ENCODE results near the gene ARSB.

ARSB gene

DNA sequence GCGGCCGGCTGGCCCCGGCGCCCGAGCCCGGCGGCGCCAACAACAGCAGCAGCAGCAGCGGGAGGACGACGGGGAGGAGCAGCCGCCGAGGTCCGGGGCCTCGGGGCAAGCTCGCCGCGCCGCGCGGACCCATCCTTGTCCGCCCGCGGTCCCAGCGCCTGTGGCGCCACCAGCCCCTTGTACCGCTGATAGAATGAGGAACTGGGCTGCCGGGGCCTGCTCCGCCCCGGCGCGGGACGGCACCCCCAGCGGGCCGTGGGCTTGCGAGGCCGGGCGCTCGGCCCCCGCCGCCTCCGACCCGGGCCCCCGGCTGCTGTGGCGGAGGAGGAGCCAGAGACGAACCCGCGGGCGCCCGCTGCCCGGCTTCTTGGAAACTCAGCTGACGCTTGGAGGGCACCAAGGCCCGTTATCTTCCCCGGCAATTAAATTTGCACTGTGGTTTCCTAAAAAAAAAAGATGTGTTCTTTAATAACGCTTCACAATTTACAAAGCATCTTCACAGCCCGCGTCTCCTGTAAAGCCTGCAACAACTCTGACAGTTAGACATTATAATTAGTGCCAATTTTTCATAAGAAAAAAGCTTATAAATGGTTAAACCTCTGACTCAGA is at the start of gene ARSB:
Gene ARSB, minus strand, starts transcription at position 195 of the 609 bp plus-strand sequence. Its CDS starts 62 bp downstream, at position 133.
- peak; percentile 48 to 94 (median 68) for DNase-seq
- intact Hi-C loops (cut with DNase I), result no loop called here

DNA sequence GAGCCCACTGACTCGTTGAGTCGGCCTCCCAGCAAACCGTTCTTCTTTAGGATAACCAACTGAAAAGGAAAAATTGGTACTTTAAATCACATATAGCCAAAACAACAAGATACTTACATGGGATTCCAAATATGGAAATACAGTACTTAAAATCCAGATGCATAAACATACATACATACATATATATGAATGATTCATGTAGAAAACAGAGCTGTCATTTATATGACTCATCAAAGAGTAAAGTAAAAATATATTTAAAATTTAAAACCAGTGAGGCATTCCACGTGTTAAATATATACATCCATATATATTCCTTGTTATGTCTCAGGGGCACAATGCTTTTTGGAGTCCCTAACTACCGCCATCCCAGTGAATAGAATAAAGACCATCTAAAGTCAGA is 47.7 kb upstream of the ARSB start:
- DNase-seq, result no peak
- intact Hi-C loops (cut with DNase I), result loop anchor here (5.0 kb wide), 1 partner anchor 440 kb away; no protein-coding TSS in a partner anchor

DNA sequence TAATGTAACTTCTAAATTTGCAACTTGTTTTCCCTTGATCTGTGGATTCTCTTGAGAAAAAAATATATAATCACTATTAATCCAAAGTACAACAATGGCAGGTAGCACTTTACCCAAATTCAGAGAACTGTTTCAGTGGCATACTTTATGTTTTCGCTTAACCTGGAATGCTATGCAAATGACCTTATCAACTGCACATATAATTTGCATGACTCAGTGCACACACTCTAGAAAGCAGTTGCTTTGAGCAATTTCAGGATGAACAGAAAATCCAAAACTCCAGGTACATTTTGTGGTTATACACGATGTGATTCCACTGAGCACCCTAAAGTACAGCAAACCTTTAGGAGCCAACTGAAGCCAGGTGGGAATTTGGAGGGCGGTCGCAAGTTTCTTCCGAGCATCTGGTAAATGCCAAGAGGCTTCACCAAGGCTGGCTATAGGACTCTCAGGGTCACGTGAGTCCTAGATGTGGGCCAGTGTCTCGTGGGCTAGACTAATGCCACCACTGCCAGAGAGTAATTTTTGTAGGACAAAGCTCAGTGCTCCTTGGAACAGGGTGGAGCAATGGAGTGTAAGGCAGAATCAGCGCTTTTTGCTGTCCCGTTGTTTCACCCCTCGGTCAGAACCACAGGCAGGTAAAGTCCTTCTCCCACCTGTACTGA is 47.1 kb upstream of the ARSB start:
- intact Hi-C loops (cut with DNase I), result loop anchor here (5.0 kb wide), 1 partner anchor 440 kb away; no protein-coding TSS in a partner anchor
- no peak for DNase-seq

DNA sequence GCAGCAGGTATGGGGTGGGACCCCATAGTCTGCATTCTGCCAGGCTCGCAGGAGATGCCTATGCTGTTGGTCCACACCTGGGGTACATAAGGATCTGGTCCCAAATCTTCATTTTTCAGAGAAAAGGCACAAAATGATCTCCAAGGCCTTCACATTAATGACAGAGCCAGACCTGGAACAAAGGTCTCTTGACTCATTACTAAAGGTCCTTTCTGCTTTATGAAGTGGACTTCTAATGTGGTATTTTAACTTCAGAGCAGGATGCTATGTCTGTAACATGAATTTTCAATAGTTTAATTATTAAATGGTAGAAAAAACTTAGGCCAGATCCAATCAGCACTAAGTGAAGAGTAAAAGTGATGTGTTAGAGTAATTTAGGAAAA is 46.4 kb upstream of the ARSB start:
- intact Hi-C loops (cut with DNase I), result loop anchor here (5.0 kb wide), 1 partner anchor 441 kb away; no protein-coding TSS in a partner anchor

DNA sequence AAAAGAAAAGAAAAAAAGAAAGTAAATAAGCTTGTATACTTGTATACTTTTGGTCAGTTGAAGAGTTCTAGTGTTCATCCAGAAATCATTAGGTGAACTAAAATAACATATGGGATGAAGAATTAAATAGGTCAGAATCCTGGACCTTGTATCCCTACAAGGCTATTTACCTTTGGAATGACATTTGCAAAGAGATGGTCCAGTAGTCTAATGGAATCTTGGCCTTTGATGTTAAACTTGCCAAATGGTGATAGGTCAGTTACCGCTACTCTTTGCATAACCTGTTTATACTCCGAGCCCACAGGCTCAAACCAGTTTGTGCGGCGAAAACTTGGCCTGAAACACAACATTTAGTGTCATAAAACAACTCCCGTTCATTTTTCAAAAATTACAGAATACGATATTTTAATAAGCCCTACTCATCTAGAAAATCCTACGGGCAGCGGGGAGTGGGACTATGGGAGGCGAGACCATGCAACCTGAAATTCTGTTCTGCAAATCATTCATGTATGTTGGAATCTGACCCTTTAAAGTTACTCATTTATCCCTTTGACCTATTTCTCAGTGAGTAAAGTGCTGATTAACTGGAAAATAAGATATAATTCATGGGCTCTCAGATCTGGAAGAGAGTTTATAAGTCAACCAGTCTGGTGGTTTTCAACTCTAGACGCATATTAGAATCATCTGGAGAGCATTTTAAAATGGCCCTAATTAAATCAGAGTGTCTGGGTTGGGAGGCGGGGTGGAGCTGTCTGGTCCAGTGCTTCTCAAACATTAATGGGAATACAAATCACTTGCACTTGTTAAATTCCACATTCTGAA is 45.8 kb upstream of the ARSB start:
- DNase-seq, result no peak
- intact Hi-C loops (cut with DNase I), result loop anchor here (5.0 kb wide), 1 partner anchor 441 kb away; no protein-coding TSS in a partner anchor

More for the DNA sequence above, 46.4 kb upstream of the ARSB start:
- DNase-seq, result no peak

DNA sequence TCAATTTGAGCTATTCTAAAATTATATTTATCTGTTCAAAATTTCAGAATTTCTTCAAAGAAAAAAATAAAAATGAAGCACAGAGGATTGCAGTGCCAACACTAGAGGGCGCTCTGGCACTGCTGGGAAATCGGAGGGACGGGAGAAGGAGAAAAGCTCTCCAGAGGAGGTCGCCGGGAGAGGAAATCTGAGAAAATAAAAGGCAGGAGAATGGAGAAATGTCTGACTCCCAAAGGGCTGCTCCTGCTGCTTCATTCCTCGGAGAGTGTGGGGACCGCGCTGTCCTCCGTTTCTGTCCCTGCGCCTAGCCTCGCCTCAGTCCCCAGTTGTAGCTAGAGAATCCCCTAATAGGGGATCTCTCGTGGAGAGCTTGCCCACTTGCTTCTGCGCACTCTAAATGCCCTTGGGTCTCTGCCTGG is 40.0 kb upstream of the ARSB start:
- intact Hi-C loops (cut with DNase I), result loop anchor here (1.0 to 10.0 kb wide), 3 partner anchors 108 to 830 kb away; no protein-coding TSS in a partner anchor

DNA sequence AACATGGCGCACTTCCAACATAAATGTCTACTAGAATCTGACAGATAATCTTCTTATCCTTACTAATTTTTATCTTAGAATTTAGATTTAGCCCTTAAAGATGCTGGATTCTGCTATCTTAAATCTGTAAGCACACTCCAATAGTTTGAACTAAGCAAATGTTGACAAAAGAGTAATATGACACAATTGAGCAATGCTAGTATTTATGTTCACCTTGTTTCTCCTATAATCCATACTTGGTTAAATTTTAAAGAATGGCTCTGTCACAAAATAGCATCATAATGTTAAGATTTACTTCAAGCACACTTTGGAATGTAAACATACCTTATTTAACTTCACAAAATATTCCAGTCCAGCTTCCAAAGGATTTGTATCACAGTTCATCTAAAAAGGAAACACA is 38.8 kb upstream of the ARSB start:
- intact Hi-C loops (cut with DNase I), result loop anchor here (5.0 to 10.0 kb wide), 2 partner anchors 831 to 1058 kb away; no protein-coding TSS in a partner anchor
- no peak for DNase-seq

More for the DNA sequence above, 40.0 kb upstream of the ARSB start:
- peak; percentile 24 to 94 (median 71) for DNase-seq

DNA sequence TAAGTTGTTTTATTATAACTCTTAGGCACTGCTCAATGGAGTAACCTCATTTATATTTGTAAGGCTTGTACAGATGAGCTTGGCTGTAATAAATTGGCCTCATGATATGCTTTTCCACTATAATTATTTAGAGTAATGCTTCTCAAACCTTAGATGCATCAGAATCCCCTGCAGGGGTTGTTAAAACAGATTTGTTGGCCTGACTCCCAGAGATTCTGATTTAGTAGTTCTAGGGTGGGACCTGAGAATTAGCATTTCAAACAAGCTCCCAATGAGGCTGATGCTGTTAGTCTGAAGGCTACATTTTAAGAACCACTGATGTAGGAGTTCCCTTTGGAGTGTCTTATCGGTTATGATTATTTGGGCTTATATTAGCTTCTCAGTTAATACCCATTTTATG is 38.2 kb upstream of the ARSB start:
- intact Hi-C loops (cut with DNase I), result loop anchor here (5.0 to 10.0 kb wide), 2 partner anchors 831 to 1059 kb away; no protein-coding TSS in a partner anchor
- no peak for DNase-seq

DNA sequence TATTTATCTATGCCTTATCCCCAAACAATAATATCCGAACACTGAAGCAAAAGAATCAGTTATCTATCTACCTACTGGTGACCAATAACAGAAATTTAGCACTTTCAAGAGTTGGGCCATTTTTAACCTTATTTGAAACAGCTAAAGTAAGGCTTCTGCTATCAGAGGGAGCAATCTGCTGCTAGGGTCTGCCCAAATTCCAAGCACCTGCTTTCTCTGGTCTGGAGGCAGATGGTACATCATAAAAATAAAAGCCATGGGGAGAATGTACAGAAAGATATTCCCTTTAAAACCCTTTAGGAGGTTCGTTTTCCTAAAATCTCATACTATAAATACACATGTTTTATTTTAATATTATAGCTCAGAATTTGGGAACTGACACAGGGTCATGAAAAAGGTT is 37.7 kb upstream of the ARSB start:
- no peak for DNase-seq
- intact Hi-C loops (cut with DNase I), result loop anchor here (5.0 to 10.0 kb wide), 2 partner anchors 832 to 1060 kb away; no protein-coding TSS in a partner anchor

DNA sequence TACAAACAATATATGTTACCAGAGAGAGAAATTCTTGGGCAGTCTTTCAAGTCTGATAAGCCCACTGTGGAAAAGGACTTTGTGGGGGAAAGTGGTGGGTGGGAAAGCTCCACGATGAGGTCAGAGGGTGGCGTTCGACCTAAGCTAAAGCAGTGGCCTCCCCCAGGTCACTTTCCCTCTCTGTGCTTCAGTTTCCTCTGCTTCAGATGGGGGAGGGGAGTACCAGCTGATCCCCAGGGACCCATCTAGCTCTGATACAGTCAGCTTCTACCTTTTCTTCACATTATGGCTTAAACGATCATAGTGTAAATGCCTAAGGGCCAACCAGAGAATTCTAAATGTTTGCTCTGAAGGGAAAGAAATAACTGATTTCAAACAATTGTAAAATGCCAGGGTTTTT is 36.6 kb upstream of the ARSB start:
- intact Hi-C loops (cut with DNase I), result loop anchor here (1.0 to 10.0 kb wide), 3 partner anchors 112 to 1061 kb away; no protein-coding TSS in a partner anchor
- no peak for DNase-seq

DNA sequence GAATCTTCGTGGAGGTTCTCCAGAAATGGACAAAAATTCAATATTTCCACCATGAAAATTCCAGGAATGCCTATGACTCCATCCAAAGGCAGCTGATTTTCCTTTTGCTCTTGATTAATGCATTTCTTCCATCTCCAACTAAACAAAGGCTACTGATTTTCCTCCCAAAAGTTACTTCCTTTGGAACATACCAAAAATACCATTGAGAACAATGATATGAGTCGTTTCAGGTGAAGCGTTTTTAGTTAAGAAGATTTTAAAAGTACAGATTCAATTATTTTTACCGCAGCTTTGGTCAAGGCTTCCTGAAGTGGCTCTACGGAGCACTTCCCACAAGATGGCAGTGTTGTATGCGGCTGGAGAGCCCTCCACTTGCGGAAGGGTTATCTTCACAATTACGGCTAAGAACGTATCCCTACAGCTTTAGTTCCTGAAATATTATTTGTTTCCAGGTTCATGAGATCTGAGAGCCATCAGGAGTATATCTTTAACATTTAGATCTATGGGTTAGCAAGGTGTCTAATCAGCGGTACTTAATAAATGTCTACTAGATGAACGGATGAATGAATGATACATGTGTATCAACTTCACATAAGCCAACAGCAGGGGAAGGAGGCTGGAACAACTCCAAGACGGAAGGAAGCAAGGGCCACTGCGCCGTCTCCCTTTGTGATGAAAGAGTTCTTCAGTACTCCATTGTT is 35.9 kb upstream of the ARSB start:
- intact Hi-C loops (cut with DNase I), result loop anchor here (1.0 to 10.0 kb wide), 3 partner anchors 112 to 1061 kb away; no protein-coding TSS in a partner anchor

DNA sequence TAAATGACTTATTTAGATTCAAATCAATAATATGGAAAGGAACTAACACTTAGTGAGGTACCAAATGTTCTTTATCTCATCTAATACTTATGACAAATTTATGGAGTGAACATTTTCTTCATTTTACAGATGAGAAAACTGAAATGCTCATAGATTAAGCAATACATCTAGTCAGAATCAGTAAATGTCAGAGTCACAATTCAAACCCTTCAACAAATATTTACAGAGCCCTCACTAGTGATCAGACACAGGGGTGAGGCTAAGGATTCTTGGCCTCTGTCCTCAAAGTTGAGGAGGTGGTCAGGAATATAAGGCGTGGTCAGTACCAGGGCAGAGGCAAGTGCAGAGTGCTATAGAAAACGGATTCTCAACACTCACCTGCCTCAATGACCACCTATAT is 29.5 kb upstream of the ARSB start:
- intact Hi-C loops (cut with DNase I), result no loop called here
- no peak for DNase-seq

More for the DNA sequence above, 35.9 kb upstream of the ARSB start:
- DNase-seq, result peak; percentile 38 to 96 (median 64)

DNA sequence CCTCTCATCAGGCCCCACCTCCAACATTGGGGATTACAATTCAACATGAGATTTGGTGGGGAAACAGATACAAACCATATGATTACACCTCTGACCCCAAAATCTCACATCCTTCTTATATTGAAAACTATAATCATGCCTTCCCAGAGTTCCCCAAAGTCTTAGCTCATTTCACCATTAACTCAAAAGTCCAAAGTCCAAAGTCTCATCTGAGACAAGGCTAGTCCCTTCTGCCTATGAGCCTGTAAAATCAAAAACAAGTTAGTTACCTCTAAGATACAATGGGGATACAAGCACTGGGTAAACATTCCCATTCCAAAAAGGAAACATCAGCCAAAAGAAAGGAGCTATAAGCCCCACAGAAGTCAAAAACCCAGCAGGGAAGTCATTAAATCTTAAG is 26.8 kb upstream of the ARSB start:
- intact Hi-C loops (cut with DNase I), result no loop called here
- no peak for DNase-seq

DNA sequence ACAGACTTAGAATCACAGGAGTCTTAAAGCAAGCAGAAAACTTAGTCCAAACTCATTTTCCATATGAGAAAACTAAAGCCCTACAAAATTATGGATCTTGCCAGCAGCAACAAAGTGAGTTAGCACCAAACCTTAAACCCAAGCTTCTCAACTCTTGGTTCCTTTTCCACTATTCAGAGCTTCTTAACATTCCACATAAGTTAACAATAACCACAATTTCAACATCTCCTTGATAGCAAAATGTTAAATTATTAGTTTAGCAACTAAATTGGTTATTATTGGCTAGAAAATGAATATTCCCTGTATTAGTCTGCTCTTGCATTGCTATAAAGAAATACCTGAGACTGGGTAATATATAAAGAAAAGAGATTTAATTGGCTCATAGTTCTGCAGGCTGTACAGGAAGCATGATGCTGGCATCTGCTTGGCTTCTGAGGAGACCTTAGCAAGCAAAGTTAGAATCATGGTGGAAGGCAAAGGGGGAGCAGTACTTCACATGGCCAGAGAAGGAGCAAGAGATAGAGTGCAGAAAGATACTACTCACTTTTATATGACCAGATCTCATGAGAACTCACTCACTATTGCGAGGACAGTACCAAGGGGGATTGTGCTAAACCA is 26.2 kb upstream of the ARSB start:
- DNase-seq, result no peak
- intact Hi-C loops (cut with DNase I), result no loop called here

DNA sequence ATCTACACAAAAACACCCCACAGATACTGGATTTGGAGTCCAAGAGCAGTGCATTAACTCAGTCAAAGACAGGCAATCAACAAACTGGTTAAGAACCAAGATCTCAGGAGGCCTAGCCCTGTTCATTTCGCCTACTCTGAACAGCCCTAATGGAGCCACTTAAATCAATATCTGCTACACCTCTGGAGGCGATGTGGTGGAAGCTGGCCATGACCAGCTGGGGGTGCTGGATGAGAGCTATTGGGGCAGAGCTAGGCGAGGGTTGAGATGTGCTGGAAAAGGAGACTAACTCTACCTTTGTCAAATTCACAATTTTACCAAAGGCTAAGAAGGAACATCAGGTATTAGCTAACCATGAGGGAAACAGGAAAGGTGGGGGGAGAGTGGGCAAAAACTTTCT is 23.3 kb upstream of the ARSB start:
- DNase-seq, result no peak
- intact Hi-C loops (cut with DNase I), result no loop called here

DNA sequence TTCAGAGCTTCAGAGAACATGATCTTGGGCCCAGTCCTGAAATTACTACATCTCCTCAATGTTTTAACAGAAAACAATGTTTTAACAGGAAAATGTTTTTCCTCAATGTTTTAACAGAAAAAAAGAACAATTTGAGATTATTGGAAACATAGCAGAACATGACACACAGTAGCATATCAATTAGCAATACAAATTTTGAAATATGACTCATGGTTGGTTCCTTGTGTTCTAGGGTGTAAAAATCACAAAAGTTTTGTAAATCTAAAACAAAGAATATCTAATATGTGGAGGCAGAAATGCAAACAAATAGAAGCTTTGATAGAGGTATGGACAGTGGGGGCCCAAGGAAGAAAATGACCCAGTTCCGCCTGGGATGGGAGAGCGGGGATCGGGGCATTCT is 22.8 kb upstream of the ARSB start:
- intact Hi-C loops (cut with DNase I), result no loop called here

DNA sequence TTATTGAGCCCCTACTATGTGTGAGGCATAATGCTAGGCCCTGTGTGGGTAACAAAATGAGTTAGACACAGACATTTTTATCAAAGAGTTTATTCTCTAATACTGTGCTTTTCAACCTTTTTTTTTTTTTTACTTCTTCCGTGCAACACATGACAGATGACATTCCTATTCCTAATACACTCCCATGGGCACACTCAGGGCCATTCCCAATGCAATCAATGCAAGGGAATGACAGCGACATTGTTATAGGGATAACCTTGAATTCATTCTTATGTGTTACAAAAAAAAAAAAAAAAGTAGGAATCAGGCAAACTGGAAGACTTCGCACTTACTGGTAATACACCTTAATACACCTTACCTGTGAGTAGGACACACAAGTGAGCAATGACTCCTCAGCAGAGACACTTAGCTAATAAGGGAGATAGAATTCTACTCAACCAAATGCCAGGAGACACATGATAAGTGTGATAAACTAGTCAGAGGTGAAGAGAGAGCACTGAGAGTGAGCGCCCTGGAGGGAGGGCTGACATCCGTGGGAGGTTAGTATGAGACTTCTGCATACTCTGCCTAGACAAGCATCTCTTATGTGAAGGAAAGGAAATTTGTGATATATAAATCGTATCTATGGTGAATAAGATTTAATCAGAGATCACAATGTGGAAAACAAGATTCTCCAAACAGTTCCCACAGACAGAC is 21.0 kb upstream of the ARSB start:
- no peak for DNase-seq
- intact Hi-C loops (cut with DNase I), result no loop called here

More for the DNA sequence above, 22.8 kb upstream of the ARSB start:
- DNase-seq, result no peak

DNA sequence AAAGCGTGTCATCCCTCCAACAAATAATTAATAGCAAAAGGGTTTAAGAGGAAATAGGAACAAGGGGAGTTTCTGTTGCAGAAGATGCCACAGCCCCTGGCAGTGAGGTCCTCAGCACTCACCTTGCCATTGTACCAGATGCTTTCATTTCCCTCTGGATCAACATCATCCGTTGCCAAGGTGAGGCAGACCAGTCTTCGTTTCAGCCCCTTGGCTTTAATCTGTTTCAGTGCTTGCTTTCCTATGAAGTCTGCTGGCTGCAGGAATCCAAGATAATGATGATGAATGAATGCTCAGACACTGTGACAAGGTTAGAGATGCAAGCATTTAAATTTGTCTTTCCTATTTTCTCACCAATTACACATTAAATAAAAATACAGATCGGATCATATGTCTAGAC is 20.0 kb upstream of the ARSB start:
- intact Hi-C loops (cut with DNase I), result no loop called here
- no peak for DNase-seq

DNA sequence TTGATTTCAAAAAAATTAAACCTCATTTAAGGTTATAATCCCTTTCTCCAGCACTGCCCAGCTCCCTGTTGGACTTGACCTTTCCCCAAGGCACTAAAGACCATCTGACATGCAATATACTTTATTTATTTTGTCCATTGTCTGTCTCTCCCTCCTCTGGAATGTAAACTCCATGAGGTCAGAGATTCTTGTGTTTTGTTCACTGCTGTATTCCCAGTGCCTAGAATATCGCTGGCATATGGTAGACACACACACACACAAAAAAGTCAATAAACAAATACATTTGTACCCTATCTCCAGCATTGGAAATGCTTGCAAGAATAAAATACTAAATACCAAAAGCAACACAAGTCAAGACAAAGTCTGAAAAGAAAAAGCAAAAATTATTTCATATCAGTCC is 17.3 kb upstream of the ARSB start:
- intact Hi-C loops (cut with DNase I), result no loop called here
- DNase-seq, result no peak
